Measurements from ENCODE around the gene DNAL4.

DNAL4 gene

GRCh38 chr22:38757464-38757757, 36.5 kb downstream of the DNAL4 start:
- no peak for DNase-seq (ENCODE audit: low spot score)

GRCh38 chr22:38756711-38757463, 37.1 kb downstream of the DNAL4 start:
- peak; percentile 62 for DNase-seq (ENCODE audit: low spot score)

GRCh38 chr22:38755911-38756532, 37.9 kb downstream of the DNAL4 start, which contains the start of gene SUN2:
SUN2 (minus strand) TSS chr22:38755998; CDS start chr22:38752628, 3,370 bp downstream.
- peak; percentile 92 for DNase-seq (ENCODE audit: low spot score)

GRCh38 chr22:38755155-38755910, 38.6 kb downstream of the DNAL4 start:
- peak; percentile 60 for DNase-seq (ENCODE audit: low spot score)

- DNase-seq (ENCODE audit: low spot score), result peak; percentile 48
Measured at GRCh38 chr22:38754751-38755154, 39.2 kb downstream of the DNAL4 start.

GRCh38 chr22:38753948-38754750, 39.8 kb downstream of the DNAL4 start:
- DNase-seq (ENCODE audit: low spot score), result peak; percentile 30

- peak; percentile 84 for DNase-seq (ENCODE audit: low spot score)
Measured at GRCh38 chr22:38751422-38752346, 42.3 kb downstream of the DNAL4 start.

GRCh38 chr22:38751066-38751421, 42.9 kb downstream of the DNAL4 start:
- DNase-seq (ENCODE audit: low spot score), result no peak

GRCh38 chr22:38750638-38751037, 43.3 kb downstream of the DNAL4 start:
- DNase-seq (ENCODE audit: low spot score), result no peak

GRCh38 chr22:38750104-38750503, 43.8 kb downstream of the DNAL4 start:
- DNase-seq (ENCODE audit: low spot score), result no peak

- DNase-seq (ENCODE audit: low spot score), result no peak
Measured at GRCh38 chr22:38748487-38749136, 45.3 kb downstream of the DNAL4 start.

- no peak for DNase-seq (ENCODE audit: low spot score)
Measured at GRCh38 chr22:38745676-38746460, 48.1 kb downstream of the DNAL4 start.

- DNase-seq (ENCODE audit: low spot score), result no peak
Measured at GRCh38 chr22:38744981-38745380, 49.0 kb downstream of the DNAL4 start.

GRCh38 chr22:38742176-38742942, 51.6 kb downstream of the DNAL4 start:
- no peak for DNase-seq (ENCODE audit: low spot score)

- DNase-seq (ENCODE audit: low spot score), result no peak
Measured at GRCh38 chr22:38741576-38741975, 52.4 kb downstream of the DNAL4 start.

- DNase-seq (ENCODE audit: low spot score), result no peak
Measured at GRCh38 chr22:38741166-38741565, 52.8 kb downstream of the DNAL4 start.

- no peak for DNase-seq (ENCODE audit: low spot score)
Measured at GRCh38 chr22:38740754-38741153, 53.2 kb downstream of the DNAL4 start.

GRCh38 chr22:38740116-38740723, 53.7 kb downstream of the DNAL4 start:
- no peak for DNase-seq (ENCODE audit: low spot score)
